Measurements from ENCODE around the gene ZBTB4.

Gene ZBTB4

DNA sequence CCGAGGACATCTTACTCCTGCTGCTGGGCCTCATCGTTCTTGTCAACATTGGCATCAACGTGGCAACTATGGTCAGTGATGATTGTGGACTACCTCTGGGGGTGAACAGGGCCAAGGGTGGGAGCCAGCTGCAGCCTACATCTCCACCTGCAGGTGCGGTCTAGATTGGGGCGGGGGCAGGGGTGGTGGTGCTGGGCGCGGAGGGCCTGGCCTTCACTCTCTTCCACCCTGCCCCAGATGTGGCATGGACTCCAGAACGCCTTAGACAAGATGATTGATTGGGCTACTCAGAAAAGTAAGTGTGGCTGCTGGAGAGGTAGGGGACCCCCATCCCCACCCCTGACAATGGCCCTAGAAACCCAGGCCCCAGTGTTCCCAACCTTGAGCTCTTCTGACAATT, 53.7 kb downstream of the ZBTB4 start:
- no peak overlapping the region for H3K27ac ChIP-seq
- no peak for TF ChIP-seq ZFX (IDR thresholded peaks at IDR 0.05)
- TF ChIP-seq, protein P1, sequence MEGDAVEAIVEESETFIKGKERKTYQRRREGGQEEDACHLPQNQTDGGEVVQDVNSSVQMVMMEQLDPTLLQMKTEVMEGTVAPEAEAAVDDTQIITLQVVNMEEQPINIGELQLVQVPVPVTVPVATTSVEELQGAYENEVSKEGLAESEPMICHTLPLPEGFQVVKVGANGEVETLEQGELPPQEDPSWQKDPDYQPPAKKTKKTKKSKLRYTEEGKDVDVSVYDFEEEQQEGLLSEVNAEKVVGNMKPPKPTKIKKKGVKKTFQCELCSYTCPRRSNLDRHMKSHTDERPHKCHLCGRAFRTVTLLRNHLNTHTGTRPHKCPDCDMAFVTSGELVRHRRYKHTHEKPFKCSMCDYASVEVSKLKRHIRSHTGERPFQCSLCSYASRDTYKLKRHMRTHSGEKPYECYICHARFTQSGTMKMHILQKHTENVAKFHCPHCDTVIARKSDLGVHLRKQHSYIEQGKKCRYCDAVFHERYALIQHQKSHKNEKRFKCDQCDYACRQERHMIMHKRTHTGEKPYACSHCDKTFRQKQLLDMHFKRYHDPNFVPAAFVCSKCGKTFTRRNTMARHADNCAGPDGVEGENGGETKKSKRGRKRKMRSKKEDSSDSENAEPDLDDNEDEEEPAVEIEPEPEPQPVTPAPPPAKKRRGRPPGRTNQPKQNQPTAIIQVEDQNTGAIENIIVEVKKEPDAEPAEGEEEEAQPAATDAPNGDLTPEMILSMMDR (conservative IDR thresholded peaks at IDR 0.05), result no peak

DNA sequence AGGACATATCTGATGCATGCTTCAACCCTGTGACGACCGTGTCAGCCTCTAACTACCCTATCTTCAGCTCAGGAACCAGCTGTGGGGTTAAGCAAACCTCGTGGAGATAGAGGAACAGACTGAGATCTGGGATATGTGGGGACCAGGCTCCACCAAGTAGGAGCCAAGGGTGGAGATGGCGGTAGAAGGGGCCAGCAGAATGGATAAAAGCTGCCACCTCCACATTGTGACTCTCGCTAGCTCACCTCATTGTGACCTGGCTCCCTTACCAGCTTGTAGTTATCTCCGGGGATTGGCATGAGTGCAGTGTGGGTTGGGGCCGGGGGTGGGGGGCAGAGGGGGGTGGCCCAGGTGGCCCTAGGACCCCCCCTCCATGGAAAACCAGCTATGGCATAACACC, 54.1 kb downstream of the ZBTB4 start, which contains the start of gene SPEM2:
Gene SPEM2, plus strand, starts transcription at position 301 of the 400 bp plus-strand sequence. Its CDS starts 73 bp downstream, at position 374.
- H3K27ac ChIP-seq, result no peak within 1 kb of the TSS
- TF ChIP-seq, protein P1 (conservative IDR thresholded peaks at IDR 0.05), result no peak
- no peak for TF ChIP-seq ZFX (IDR thresholded peaks at IDR 0.05)

DNA sequence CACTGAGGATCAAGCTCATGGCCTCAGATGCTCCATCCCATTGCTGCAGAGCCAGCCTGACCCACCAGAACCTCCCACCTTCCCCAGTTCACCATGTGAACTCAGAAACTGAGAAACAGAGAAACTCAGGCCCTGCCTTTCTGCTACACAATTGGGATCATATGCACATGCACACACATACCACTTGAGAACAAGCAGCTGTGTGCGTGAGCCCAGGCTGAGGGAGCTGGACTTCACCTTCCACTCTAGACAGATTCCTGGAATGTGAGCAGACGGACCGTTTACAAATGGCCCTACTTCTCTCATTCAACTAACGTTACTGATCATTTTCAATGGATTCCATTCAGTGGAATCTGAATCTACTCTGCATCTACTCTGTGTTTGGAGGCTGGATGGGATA, 55.8 kb downstream of the ZBTB4 start:
- no peak overlapping the region for H3K27ac ChIP-seq
- TF ChIP-seq, protein P1 (conservative IDR thresholded peaks at IDR 0.05), result no peak
- no peak for TF ChIP-seq ZFX (IDR thresholded peaks at IDR 0.05)

DNA sequence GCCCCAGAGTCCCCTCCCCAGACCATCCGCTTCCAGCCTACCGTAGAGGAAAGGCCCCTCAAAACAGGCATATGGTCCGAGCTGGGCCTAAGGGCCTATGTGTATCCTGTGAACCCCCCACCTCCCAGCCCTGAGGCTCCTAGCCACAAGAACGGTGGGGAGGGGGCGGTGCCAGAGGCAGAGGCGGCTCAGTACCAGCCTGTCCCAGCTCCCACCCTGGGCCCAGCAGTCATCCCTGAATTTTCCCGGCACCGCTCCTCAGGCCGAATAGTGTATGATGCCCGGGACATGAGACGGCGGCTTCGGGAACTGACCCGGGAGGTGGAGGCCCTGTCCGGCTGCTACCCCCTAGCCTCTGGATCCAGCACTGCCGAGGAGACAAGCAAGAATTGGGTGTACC, 58.2 kb downstream of the ZBTB4 start:
- no peak for TF ChIP-seq ZFX (IDR thresholded peaks at IDR 0.05)
- TF ChIP-seq, protein P1 (conservative IDR thresholded peaks at IDR 0.05), result no peak
- H3K27ac ChIP-seq, result no peak overlapping the region

DNA sequence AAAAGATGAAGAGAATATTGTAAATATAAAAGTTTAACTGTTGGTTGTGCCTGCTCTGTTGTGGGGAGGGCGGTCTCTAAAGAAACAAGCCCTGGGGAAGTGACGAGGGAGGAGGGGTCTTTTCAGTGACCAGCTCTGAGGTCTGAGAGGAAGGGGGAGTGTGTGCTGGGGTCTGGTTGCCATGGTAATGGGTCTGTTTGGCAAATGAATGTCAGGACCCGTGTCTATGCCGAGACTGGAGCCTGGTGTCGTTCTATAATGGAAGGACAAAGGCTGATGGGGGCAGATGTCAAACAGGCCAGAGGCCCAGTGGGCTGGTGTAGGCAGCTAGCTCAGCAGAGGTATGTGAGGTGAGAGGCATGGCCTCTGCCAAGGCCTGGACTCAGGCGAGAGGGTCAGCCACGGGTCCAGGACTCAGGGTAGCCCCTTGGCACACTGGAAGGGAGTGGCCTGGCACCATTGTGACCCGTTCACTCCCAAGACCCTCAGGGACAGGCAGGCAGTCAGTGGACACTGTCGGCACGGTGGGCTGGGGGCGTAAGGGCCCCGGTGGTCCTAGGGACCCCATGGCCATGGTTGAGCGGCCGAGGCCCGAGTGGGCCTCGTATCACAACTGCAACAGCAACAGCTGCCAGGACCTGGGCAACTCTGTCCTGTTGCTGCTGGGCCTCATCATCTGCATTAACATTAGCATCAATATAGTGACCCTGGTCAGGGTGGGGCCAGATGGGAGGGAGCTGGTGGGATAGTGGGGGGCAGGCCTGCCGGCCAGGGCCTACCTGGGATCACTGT, 59.4 kb downstream of the ZBTB4 start, which contains the start of gene SPEM1:
Gene SPEM1, plus strand, starts transcription at position 506 of the 792 bp plus-strand sequence. Its CDS starts 61 bp downstream, at position 567.
- TF ChIP-seq, protein P1 (conservative IDR thresholded peaks at IDR 0.05), result no peak
- no peak for TF ChIP-seq ZFX (IDR thresholded peaks at IDR 0.05)
- no peak within 1 kb of the TSS for H3K27ac ChIP-seq

DNA sequence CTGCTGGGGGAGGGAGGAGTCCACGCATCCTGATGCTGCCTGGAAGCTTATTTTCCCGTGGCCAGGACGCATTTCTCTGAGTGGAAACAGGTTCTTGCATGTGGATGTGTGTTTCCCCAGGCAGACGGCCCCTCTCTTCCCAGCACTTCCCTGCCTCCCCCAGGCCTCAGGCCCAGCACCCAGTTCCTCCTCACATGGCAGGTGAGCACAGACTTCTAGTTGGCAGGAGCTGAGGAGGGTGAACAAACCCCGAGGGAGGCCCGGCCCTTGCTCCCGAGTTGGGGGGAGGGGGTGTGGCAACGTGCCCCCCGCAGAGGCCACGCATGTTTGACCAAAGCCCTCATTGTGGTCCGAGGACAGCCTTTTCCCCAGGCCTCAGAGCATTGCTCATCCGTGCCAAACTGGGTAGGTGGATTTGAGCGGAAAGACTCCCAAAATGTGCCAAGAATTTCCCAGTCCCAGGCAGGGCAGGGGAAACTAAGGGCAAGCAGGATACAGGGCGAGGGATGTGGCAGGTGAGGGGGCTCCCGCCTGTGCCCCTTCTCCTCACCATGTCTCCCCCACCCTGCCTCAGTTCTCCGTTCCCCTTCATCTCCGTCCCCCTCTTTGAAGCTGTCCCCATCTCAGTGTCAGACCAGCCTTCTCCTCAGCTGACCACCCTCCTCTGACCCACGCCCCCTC, 60.8 kb downstream of the ZBTB4 start:
- no peak for TF ChIP-seq ZFX (IDR thresholded peaks at IDR 0.05)
- TF ChIP-seq, protein P1 (conservative IDR thresholded peaks at IDR 0.05), result no peak
- H3K27ac ChIP-seq, result no peak overlapping the region

DNA sequence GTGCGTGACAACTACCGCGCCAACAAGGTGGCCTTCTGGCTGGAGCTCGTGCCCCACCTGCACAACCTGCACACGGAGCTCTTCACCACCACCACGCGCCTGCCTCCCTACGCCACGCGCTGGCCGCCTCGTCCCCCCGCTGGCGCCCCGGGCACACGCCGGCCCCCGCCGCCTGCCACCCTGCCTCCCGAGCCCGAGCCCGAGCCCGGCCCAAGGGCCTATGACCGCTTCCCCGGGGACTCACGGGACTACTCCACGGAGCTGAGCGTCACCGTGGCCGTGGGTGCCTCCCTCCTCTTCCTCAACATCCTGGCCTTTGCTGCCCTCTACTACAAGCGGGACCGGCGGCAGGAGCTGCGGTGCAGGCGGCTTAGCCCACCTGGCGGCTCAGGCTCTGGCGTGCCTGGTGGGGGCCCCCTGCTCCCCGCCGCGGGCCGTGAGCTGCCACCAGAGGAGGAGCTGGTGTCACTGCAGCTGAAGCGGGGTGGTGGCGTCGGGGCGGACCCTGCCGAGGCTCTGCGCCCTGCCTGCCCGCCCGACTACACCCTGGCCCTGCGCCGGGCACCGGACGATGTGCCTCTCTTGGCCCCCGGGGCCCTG, 62.3 kb downstream of the ZBTB4 start:
- no peak overlapping the region for H3K27ac ChIP-seq
- TF ChIP-seq, protein P1 (conservative IDR thresholded peaks at IDR 0.05), result no peak
- no peak for TF ChIP-seq ZFX (IDR thresholded peaks at IDR 0.05)
